ENCODE results near the gene ABTB2.

ABTB2 gene

GRCh38 chr11:34284811-34285481, 72.9 kb downstream of the ABTB2 start:
- DNase-seq (ENCODE audit: low read depth): no peak

GRCh38 chr11:34284156-34284555, 73.7 kb downstream of the ABTB2 start:
- no peak for DNase-seq (ENCODE audit: low read depth)

- no peak for DNase-seq (ENCODE audit: low read depth)
Observed at GRCh38 chr11:34280945-34281872, 76.6 kb downstream of the ABTB2 start.

GRCh38 chr11:34278693-34279297, 79.0 kb downstream of the ABTB2 start:
- no peak for DNase-seq (ENCODE audit: low read depth)

- no peak for DNase-seq (ENCODE audit: low read depth)
Observed at GRCh38 chr11:34278175-34278574, 79.6 kb downstream of the ABTB2 start.

GRCh38 chr11:34277171-34277570, 80.6 kb downstream of the ABTB2 start:
- no peak for DNase-seq (ENCODE audit: low read depth)

- DNase-seq (ENCODE audit: low read depth): no peak
Observed at GRCh38 chr11:34276352-34276864, 81.4 kb downstream of the ABTB2 start.

- no peak for DNase-seq (ENCODE audit: low read depth)
Observed at GRCh38 chr11:34275486-34275885, 82.3 kb downstream of the ABTB2 start.

GRCh38 chr11:34274712-34275398, 83.0 kb downstream of the ABTB2 start:
- no peak for DNase-seq (ENCODE audit: low read depth)

- DNase-seq (ENCODE audit: low read depth): no peak
Observed at GRCh38 chr11:34273099-34273498, 84.7 kb downstream of the ABTB2 start.

GRCh38 chr11:34271727-34272126, 86.1 kb downstream of the ABTB2 start:
- DNase-seq (ENCODE audit: low read depth): no peak

- no peak for DNase-seq (ENCODE audit: low read depth)
Observed at GRCh38 chr11:34270711-34271110, 87.1 kb downstream of the ABTB2 start.

- no peak for DNase-seq (ENCODE audit: low read depth)
Observed at GRCh38 chr11:34269694-34270245, 88.0 kb downstream of the ABTB2 start.

GRCh38 chr11:34268906-34269430, 88.8 kb downstream of the ABTB2 start:
- no peak for DNase-seq (ENCODE audit: low read depth)

GRCh38 chr11:34267417-34267816, 90.4 kb downstream of the ABTB2 start:
- no peak for DNase-seq (ENCODE audit: low read depth)

GRCh38 chr11:34267013-34267412, 90.8 kb downstream of the ABTB2 start:
- DNase-seq (ENCODE audit: low read depth): no peak

- no peak for DNase-seq (ENCODE audit: low read depth)
Observed at GRCh38 chr11:34266090-34266912, 91.5 kb downstream of the ABTB2 start.

GRCh38 chr11:34264303-34265110, 93.3 kb downstream of the ABTB2 start:
- no peak for DNase-seq (ENCODE audit: low read depth)

- DNase-seq (ENCODE audit: low read depth): no peak
Observed at GRCh38 chr11:34263441-34264091, 94.2 kb downstream of the ABTB2 start.
